HEK293 (cell line): Measurements from ENCODE around the gene RMDN3.

Experiments
- CTCF ChIP-seq: fragments of 450-650 bp; formaldehyde crosslinking; IDR thresholded peaks from 2 replicates; pipeline ENCODE4 v1.5.1; 2016; ENCODE audit warnings: missing biosample characterization, missing genetic modification characterization
- KLF8 ChIP-seq: fragments of 450-650 bp; formaldehyde crosslinking; IDR thresholded peaks from 2 replicates; pipeline ENCODE4 v1.5.1; 2016; ENCODE audit warnings: missing biosample characterization, missing genetic modification characterization
- REST ChIP-seq: fragments of 450-650 bp; formaldehyde crosslinking; IDR thresholded peaks from 2 replicates; pipeline ENCODE4 v1.5.1; 2016; ENCODE audit warnings: missing biosample characterization, missing genetic modification characterization
- YY1 ChIP-seq: fragments of 450-650 bp; formaldehyde crosslinking; IDR thresholded peaks from 2 replicates; pipeline ENCODE4 v1.5.1; 2018; ENCODE audit warnings: missing biosample characterization, missing genetic modification characterization
- ZBTB17 ChIP-seq: fragments of 450-650 bp; formaldehyde crosslinking; IDR thresholded peaks from 2 replicates; pipeline ENCODE4 v1.5.1; 2016; ENCODE audit warnings: missing biosample characterization, missing genetic modification characterization
- ZBTB8A ChIP-seq: fragments of 450-650 bp; formaldehyde crosslinking; IDR thresholded peaks from 2 replicates; pipeline ENCODE4 v1.5.1; 2016; ENCODE audit warnings: missing biosample characterization, missing genetic modification characterization
- ZNF239 ChIP-seq: fragments of 450-650 bp; formaldehyde crosslinking; IDR thresholded peaks from 2 replicates; pipeline ENCODE4 v1.5.1; 2016; ENCODE audit warnings: missing biosample characterization, missing genetic modification characterization
- ZNF274 ChIP-seq, 2 experiments: fragments of 200-500 bp in 1 of 2; fragments of 450-650 bp in 1 of 2; sonication (Bioruptor generic) in 1 of 2; formaldehyde crosslinking in 1 of 2; IDR thresholded peaks; 2 replicates each; pipeline versions ENCODE4 v1.5.1 to v1.6.1; 2014 to 2016; ENCODE audit warnings: borderline replicate concordance in 1 of 2, inconsistent platforms in 1 of 2, low read length in 1 of 2, missing biosample characterization in 1 of 2, missing genetic modification characterization in 1 of 2
- ZNF302 ChIP-seq: fragments of 450-650 bp; formaldehyde crosslinking; IDR thresholded peaks from 2 replicates; pipeline ENCODE4 v1.5.1; 2016; ENCODE audit warnings: missing biosample characterization, missing genetic modification characterization, low read depth
- ZNF324 ChIP-seq: fragments of 450-650 bp; formaldehyde crosslinking; IDR thresholded peaks from 2 replicates; pipeline ENCODE4 v1.5.1; 2016; ENCODE audit warnings: missing biosample characterization, missing genetic modification characterization

GRCh38 chr15:40792394-40792793, 37.3 kb upstream of the RMDN3 start:
- TF ChIP-seq CTCF (no peak), ZNF302 (tag by site-specific recombination) (no peak), ZBTB8A (tag by site-specific recombination) (no peak), ZNF274 (IDR thresholded peaks at IDR 0.05; ENCODE audit: low read length) (no peak), ZNF274 (tag by site-specific recombination; IDR thresholded peaks at IDR 0.05; ENCODE audit: borderline replicate concordance) (no peak), ZBTB17 (tag by site-specific recombination) (no peak), ZNF324 (tag by site-specific recombination) (no peak), REST (tag by site-specific recombination) (no peak), ZNF239 (tag by site-specific recombination) (no peak), YY1 (tag by site-specific recombination) (no peak), KLF8 (tag by site-specific recombination) (no peak)
